ENCODE measurements around the gene CDKAL1. TPM values are rescaled to one million over a fixed set of nuclear protein-coding genes. Genes with fewer than 3 reads are reported as not detected.

The CDKAL1 gene
- total and polyA plus RNA-seq, 2 of the 8 experiments (the other 6 are each of a cell fraction or from before 2014, with no cell fraction given), result 8.4 to 24.6 TPM

DNA sequence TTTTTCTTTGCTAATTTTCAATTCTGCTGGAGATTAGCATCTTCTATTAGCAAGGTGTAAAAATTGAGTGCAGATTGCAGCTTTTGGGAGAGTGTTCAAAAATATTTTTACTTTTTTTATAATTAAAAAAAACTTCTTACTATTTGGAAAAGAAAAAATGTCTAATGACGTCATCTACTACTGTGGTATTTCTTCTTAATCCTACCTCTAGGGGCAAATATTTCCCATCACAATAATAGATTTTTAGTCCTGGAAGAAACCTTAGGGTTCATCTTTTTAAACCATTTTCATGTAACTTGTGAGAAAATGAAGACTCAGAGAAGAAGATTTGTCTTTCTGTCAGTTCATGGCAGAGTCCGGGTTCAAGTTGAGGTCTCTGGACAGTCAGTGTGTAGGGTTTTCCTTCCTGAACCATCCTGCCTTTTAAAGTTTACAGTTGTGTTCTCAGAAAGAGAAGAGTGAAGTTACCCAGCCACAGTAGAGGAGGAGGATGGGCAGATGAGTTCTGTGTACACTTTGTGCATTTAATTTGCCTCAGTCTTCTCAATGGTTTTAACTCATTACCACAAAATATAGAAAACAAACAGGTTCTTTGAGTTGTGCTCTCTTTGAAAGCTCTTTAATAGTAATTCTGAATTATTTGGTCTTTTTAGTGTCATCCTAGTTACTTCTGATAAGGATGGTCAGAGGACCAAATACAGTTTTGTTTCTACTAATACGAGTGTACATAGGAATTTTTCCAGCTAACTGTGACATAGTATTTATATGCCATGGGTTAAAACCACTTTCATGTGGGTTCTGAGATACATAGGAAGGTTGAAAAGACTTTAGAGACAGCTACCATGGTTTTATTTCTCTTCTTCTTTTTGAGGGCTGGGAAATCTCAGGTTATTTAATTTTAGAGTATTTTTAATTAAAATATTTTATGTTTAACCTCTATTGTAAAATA, 184.7 kb downstream of the CDKAL1 start (continued):
- TF ChIP-seq, protein P1, sequence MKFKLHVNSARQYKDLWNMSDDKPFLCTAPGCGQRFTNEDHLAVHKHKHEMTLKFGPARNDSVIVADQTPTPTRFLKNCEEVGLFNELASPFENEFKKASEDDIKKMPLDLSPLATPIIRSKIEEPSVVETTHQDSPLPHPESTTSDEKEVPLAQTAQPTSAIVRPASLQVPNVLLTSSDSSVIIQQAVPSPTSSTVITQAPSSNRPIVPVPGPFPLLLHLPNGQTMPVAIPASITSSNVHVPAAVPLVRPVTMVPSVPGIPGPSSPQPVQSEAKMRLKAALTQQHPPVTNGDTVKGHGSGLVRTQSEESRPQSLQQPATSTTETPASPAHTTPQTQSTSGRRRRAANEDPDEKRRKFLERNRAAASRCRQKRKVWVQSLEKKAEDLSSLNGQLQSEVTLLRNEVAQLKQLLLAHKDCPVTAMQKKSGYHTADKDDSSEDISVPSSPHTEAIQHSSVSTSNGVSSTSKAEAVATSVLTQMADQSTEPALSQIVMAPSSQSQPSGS (IDR thresholded peaks at IDR 0.05; ENCODE audit: low read length), result no peak
- TF ChIP-seq, protein P2, sequence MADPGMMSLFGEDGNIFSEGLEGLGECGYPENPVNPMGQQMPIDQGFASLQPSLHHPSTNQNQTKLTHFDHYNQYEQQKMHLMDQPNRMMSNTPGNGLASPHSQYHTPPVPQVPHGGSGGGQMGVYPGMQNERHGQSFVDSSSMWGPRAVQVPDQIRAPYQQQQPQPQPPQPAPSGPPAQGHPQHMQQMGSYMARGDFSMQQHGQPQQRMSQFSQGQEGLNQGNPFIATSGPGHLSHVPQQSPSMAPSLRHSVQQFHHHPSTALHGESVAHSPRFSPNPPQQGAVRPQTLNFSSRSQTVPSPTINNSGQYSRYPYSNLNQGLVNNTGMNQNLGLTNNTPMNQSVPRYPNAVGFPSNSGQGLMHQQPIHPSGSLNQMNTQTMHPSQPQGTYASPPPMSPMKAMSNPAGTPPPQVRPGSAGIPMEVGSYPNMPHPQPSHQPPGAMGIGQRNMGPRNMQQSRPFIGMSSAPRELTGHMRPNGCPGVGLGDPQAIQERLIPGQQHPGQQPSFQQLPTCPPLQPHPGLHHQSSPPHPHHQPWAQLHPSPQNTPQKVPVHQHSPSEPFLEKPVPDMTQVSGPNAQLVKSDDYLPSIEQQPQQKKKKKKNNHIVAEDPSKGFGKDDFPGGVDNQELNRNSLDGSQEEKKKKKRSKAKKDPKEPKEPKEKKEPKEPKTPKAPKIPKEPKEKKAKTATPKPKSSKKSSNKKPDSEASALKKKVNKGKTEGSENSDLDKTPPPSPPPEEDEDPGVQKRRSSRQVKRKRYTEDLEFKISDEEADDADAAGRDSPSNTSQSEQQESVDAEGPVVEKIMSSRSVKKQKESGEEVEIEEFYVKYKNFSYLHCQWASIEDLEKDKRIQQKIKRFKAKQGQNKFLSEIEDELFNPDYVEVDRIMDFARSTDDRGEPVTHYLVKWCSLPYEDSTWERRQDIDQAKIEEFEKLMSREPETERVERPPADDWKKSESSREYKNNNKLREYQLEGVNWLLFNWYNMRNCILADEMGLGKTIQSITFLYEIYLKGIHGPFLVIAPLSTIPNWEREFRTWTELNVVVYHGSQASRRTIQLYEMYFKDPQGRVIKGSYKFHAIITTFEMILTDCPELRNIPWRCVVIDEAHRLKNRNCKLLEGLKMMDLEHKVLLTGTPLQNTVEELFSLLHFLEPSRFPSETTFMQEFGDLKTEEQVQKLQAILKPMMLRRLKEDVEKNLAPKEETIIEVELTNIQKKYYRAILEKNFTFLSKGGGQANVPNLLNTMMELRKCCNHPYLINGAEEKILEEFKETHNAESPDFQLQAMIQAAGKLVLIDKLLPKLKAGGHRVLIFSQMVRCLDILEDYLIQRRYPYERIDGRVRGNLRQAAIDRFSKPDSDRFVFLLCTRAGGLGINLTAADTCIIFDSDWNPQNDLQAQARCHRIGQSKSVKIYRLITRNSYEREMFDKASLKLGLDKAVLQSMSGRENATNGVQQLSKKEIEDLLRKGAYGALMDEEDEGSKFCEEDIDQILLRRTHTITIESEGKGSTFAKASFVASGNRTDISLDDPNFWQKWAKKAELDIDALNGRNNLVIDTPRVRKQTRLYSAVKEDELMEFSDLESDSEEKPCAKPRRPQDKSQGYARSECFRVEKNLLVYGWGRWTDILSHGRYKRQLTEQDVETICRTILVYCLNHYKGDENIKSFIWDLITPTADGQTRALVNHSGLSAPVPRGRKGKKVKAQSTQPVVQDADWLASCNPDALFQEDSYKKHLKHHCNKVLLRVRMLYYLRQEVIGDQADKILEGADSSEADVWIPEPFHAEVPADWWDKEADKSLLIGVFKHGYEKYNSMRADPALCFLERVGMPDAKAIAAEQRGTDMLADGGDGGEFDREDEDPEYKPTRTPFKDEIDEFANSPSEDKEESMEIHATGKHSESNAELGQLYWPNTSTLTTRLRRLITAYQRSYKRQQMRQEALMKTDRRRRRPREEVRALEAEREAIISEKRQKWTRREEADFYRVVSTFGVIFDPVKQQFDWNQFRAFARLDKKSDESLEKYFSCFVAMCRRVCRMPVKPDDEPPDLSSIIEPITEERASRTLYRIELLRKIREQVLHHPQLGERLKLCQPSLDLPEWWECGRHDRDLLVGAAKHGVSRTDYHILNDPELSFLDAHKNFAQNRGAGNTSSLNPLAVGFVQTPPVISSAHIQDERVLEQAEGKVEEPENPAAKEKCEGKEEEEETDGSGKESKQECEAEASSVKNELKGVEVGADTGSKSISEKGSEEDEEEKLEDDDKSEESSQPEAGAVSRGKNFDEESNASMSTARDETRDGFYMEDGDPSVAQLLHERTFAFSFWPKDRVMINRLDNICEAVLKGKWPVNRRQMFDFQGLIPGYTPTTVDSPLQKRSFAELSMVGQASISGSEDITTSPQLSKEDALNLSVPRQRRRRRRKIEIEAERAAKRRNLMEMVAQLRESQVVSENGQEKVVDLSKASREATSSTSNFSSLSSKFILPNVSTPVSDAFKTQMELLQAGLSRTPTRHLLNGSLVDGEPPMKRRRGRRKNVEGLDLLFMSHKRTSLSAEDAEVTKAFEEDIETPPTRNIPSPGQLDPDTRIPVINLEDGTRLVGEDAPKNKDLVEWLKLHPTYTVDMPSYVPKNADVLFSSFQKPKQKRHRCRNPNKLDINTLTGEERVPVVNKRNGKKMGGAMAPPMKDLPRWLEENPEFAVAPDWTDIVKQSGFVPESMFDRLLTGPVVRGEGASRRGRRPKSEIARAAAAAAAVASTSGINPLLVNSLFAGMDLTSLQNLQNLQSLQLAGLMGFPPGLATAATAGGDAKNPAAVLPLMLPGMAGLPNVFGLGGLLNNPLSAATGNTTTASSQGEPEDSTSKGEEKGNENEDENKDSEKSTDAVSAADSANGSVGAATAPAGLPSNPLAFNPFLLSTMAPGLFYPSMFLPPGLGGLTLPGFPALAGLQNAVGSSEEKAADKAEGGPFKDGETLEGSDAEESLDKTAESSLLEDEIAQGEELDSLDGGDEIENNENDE (IDR thresholded peaks at IDR 0.05; ENCODE audit: insufficient replicate concordance, low read length), result no peak
- TF ChIP-seq, protein P3, sequence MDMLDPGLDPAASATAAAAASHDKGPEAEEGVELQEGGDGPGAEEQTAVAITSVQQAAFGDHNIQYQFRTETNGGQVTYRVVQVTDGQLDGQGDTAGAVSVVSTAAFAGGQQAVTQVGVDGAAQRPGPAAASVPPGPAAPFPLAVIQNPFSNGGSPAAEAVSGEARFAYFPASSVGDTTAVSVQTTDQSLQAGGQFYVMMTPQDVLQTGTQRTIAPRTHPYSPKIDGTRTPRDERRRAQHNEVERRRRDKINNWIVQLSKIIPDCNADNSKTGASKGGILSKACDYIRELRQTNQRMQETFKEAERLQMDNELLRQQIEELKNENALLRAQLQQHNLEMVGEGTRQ (IDR thresholded peaks at IDR 0.05; ENCODE audit: low read length), result no peak
- no peak for TF ChIP-seq YY1 (IDR thresholded peaks at IDR 0.05; ENCODE audit: low read depth, low read length)
- TF ChIP-seq SIRT6 (IDR thresholded peaks at IDR 0.05; ENCODE audit: low read length), result no peak

All from H1 (cell line).